HL-60/S4 (cell line): ENCODE measurements around the gene PHC2.

Source experiments
- in situ Hi-C: fragments of 300-500 bp; cut with MboI; formaldehyde crosslinking; loops from 2 replicates; pipeline ENCODE4 v1.14.3; 2022; ENCODE audit warnings: low sequenced_read_pairs

PHC2 gene

DNA sequence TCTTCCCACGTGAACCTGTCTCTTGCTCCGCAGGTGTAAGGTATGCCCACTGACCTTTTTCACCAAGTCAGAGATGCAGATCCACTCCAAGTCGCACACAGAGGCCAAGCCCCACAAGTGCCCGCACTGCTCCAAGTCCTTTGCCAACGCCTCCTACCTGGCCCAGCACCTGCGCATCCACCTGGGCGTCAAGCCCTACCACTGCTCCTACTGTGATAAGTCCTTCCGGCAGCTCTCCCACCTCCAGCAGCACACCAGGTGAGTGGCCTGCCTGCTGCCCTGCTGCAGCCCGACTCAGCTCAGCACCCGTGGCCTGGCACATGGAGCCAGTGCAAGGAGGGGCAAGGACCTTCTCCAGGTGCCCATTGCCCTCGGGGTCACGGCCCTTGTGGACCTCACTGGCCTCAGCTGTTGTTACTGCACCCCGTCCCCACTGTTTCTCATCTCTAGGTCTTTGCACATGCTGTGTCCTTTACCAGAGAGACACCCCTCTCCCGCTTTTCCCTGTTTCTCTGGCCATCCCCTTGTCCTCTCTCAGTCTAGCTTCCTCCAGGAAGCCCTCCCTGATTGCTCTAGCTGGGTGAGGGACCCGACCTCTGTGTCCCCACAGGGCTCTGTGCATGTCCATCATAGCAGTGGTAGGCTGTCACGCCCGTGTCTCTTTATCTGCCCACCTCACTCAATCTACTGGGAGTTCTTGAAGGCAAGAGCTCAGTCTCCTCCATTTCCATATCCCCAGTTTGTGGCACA lies 149.2 kb downstream of the PHC2 start:
- in situ Hi-C loops = loop anchor here (10.0 to 25.0 kb wide), 2 partner anchors 183 to 331 kb away; no protein-coding TSS in a partner anchor

DNA sequence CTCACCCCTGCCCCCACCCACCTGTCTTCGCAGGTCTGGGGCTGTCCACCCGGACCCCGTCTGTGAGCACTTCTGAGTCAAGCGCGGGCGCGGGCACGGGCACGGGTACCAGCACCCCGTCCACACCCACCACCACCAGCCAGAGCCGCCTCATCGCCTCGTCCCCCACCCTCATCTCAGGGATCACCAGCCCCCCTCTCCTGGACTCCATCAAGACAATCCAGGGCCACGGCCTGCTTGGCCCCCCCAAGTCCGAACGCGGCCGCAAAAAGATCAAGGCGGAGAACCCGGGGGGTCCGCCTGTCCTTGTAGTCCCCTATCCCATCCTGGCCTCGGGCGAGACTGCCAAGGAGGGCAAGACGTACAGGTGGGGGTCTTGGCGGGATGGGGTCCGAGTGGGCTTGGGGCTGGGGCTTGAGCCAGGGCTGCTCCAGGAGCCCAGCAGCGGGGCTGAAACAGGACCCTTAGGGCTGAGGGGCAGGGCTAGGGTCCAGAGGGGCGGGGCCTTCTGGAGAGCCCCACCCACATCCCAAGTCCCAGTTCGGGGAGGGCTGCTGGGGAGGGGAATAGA lies 150.7 kb downstream of the PHC2 start:
- in situ Hi-C loops = loop anchor here (10.0 to 25.0 kb wide), 2 partner anchors 185 to 332 kb away; no protein-coding TSS in a partner anchor

DNA sequence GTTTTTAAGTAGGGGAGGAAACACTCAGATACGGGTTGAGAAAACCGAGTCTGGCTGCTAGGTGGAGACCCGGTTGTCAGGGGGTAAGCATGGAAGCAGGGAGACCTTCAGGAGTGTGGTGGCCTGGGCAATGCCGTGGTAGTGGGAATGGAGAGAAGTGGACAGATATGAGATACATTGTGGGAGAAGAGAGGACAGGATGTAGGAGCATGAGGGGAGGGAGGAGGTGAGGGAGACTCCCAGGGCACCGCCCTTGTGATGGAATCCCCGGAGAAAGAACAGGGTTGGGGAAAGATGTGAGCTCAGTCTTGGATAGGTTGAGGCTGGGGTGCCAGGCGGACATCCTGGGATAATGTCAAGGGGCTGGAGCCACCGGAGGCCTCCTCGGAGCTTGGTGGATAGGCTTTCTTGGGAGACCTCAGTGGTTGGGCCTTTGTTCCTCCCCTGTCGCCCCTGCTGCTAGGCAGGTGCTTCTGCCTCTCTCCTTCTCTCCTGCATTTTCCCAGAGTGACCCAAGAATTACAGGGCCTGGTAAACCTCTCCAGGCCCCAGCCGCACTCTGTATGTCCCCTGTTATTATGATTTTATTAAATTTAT lies 153.3 kb downstream of the PHC2 start:
- in situ Hi-C loops = loop anchor here (25.0 kb wide), 1 partner anchor 335 kb away; no protein-coding TSS in a partner anchor

DNA sequence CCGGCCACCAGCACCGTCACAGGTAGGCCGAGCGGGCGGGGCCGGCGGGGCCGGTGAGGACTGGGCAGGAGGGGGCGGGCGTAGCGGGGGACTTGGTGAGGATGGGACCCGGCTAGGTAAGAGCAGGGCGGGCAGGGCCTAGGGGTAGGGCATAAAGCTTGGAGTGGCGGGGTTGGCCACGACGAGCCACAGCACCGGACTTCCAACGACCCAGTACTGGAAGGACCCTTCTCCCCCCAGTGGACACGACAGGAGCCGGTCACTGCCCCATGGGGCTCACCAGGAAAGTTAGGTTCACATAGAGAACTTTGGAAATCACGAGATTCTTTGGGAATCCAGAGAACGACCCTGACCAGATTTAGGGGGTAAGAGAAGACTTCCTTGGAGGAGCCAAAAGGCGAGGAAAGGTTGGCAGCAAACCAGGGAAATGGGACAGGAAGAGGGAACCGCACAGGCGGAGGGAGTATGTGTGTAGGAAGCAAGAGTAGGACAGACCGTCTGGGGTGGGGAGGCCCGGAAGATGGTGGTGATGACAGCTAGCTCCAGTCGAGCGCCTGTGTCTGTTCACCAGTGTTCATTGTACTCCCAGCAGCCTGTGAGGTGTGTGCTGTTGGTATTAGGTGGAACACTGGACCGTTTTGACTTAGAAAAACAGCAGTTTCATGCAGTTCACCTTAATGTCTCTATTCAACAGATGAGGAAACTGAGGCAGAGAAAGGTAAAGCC lies 154.2 kb downstream of the PHC2 start:
- in situ Hi-C loops = loop anchor here (25.0 kb wide), 1 partner anchor 336 kb away; no protein-coding TSS in a partner anchor

DNA sequence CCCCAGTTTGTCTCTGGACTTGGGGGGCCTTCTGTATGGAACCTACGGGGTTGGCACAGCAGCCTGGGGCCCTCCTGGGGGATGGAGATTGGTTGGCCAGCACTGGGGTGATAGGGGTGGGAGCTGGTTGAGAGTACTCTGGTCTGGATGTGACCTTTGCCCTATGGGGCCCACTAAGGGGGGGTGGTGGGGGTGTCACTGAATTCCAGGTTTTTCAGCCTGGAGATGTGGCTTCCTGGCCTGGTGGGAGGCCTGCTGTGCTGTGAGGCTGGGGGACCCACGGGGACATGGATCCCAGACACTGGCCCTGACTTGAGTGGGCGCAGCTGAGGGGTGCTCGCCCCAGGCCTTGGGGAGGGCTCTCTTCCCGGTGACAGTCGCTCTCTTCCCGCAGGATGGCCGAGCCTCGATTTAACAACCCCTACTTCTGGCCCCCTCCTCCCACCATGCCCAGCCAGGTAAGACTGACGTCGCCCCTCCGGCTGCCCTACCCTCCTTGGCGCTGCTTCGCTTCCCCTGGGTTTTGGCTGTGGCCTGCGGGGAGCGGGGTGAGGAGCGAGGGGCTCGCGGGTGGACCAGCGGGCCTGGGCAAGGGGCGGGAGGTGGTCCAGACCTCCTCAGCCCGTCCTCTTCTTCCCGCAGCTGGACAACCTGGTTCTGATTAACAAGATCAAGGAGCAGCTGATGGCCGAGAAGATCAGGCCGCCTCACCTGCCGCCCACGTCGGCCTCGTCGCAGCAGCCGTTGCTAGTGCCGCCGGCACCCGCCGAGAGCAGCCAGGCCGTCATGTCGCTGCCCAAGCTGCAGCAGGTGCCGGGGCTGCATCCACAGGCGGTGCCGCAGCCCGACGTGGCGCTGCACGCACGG lies 155.0 kb downstream of the PHC2 start:
- in situ Hi-C loops = loop anchor here (25.0 kb wide), 1 partner anchor 336 kb away; no protein-coding TSS in a partner anchor

DNA sequence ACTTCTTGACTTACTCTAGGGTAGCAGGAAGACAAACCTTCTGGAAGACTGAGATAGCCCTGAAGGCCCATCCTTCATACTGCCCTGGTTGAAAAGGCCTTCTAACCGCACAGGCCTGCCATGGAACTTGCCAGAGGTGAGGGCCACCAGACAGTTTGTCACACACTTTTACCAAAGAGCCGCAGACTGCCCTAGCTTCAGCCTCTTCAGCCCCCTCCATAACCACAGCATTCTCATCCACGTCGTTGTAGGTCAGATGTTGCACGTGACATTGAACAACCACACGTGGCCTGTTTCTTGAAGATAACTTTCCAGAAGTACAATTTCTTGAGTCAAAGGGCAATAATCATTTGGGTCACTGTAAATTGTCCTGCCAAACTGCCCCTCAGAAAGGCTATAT lies 155.7 kb downstream of the PHC2 start:
- in situ Hi-C loops = loop anchor here (25.0 kb wide), 1 partner anchor 337 kb away; no protein-coding TSS in a partner anchor

DNA sequence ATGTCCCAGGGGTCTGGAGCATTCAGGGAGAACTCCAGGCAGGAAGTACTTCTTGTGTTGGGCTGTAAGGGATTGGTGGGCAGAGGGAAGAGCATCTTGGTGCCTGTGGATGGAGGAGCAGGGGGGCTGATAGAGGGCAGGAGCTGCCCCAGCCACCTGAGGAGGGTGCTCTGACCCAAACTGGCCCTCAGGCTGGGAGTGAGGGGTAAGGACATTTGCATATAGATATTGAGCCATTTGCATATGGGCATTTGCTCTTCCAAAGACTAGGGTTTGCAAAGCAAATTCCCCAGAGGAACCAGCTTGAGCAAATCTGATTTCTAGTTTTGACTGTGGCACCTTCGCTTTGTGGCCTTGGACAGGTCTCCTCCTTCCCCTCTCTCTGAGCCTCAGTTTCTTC lies 156.4 kb downstream of the PHC2 start:
- in situ Hi-C loops = no loop called here

DNA sequence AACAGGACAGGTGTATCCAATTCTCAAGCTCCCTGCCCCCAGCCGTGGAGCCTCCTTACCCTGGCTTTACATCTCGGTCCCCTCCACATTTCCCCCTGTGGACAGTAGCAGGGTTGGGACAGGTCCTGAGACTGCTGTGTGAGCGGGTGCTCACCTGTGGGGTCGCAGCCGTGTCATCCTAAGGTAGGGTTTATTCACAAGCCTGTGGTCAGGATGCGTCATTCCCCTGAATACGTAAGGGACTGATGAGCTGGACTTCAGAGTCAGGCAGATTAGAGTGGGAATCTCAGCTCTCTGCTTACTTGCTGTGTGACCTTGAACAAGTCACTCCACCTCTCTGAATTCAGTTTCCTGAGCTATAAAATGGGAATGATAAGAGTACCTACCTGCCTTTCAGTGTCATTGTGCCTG lies 156.9 kb downstream of the PHC2 start:
- in situ Hi-C loops = no loop called here
